ENCODE measurements around the gene PCDHGA1.

The PCDHGA1 gene

DNA sequence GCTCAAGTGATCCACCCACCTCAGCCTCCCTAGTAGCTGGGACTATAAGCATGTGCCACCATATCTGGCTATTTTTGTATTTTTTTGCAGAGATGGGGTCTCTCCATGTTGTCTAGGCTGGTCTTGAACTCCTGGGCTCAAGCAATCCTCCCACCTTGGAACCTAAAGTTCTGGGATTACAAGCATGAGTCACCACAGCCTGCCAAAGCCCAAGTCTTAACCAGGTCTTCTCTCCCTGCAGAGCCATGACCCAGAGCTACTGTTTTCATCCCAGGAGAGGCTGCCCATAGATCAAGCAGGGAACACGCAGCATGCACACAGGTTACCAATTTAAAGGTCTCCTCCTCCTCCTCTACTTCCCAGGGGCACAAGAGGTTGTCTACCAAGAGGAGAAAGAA lies 188.3 kb downstream of the PCDHGA1 start:
- Histone ChIP-seq H4K5ac (ENCODE audit: low read length) (no peak overlapping the region), H3K36me3 (ENCODE audit: control insufficient read depth, insufficient read depth, low read length) (peaks cover 4% of the 10 kb centered on the region), H3K23ac (ENCODE audit: low read length) (no peak overlapping the region), H3K27me3 (ENCODE audit: insufficient read depth, low read length, poor library complexity) (no peaks in the 10 kb centered on the region), H3K79me2 (ENCODE audit: control insufficient read depth, insufficient read depth, low read length) (no peaks in the 10 kb centered on the region), H2AK5ac (ENCODE audit: low read length) (no peak overlapping the region), H3K4me3 (ENCODE audit: low read length) (no peak overlapping the region), H3K4me2 (ENCODE audit: low read length) (no peak overlapping the region), H3K9ac (ENCODE audit: low read length) (no peak overlapping the region), H3K18ac (ENCODE audit: low read length) (no peak overlapping the region), H3K27ac (ENCODE audit: low read depth, low read length) (no peak overlapping the region), H3K4ac (ENCODE audit: low read depth, low read length) (no peak overlapping the region), H3K4me1 (ENCODE audit: control insufficient read depth, low read depth, low read length) (peaks cover 5% of the 10 kb centered on the region), H3K56ac (ENCODE audit: low read length) (no peak overlapping the region), H2BK5ac (ENCODE audit: low read length) (no peak overlapping the region), H2BK15ac (replicated peaks; ENCODE audit: low read depth) (no peak overlapping the region), H2BK120ac (ENCODE audit: low read depth, low read length) (no peak overlapping the region), H3K79me1 (ENCODE audit: low read length) (no peaks in the 10 kb centered on the region), H4K8ac (ENCODE audit: low read depth, low read length) (no peak overlapping the region)
- no peak for DNase-seq
- WGBS (ENCODE audit: extremely low coverage, insufficient coverage, low lambda C conversion rate), result no CpG with 5 or more reads among the region's 1 CpG

DNA sequence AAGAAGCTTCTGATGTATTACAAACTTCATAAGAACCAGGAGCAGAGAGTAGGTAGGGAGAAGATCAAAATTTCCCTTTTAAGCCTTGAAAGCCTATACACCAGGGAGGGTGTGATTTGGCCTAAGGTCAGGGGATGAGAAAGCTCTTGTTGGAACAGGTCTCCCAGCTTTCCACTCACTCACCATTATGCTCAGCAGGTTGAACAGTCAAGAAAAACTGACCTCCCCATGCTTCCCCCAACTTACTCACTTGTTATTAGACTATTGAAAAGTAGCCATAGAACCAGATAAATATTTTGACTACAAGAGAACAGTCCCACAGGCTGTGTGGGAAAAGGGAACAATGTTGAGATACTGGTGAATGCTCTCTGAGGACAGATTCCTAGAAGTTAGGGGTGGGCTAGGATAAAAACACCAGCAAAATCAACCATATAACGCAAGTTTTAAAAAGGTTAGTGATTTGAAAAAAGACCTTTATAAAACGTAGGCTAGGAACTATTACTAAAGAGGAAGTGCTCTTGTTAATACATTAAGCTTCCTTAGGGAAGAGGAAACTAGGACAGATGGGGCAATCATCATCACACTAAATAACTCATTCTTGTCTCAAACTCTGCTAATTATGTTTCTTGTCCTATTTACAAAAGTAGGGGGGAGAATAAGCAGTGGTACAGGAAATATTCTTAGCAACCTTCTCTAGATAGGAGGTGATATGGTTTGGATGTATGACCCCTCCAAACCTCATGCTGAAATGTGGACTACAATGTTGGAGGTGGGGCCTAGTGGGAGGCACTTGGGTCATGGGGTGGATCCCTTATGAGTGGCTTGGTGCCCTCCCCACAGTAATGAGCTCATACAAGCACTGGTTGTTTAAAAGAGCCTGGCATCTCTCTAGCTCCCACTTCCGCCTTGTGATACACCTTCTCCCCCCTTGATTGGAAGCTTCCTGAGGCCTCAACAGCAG lies 189.6 kb downstream of the PCDHGA1 start:
- Histone ChIP-seq H2AK5ac (ENCODE audit: low read length) (no peak overlapping the region), H2BK15ac (replicated peaks; ENCODE audit: low read depth) (no peak overlapping the region), H3K27ac (ENCODE audit: low read depth, low read length) (peak overlapping the region; percentile 63), H3K79me1 (ENCODE audit: low read length) (peaks cover 5% of the 10 kb centered on the region), H4K5ac (ENCODE audit: low read length) (no peak overlapping the region), H3K23ac (ENCODE audit: low read length) (no peak overlapping the region), H3K4me2 (ENCODE audit: low read length) (no peak overlapping the region), H3K4ac (ENCODE audit: low read depth, low read length) (no peak overlapping the region), H3K9ac (ENCODE audit: low read length) (no peak overlapping the region), H3K18ac (ENCODE audit: low read length) (no peak overlapping the region), H3K36me3 (ENCODE audit: control insufficient read depth, insufficient read depth, low read length) (peaks cover 5% of the 10 kb centered on the region), H4K8ac (ENCODE audit: low read depth, low read length) (no peak overlapping the region), H3K79me2 (ENCODE audit: control insufficient read depth, insufficient read depth, low read length) (no peaks in the 10 kb centered on the region), H3K4me3 (ENCODE audit: low read length) (no peak overlapping the region), H3K56ac (ENCODE audit: low read length) (no peak overlapping the region), H2BK120ac (ENCODE audit: low read depth, low read length) (no peak overlapping the region), H2BK5ac (ENCODE audit: low read length) (no peak overlapping the region), H3K4me1 (ENCODE audit: control insufficient read depth, low read depth, low read length) (peaks cover 5% of the 10 kb centered on the region), H3K27me3 (ENCODE audit: insufficient read depth, low read length, poor library complexity) (no peaks in the 10 kb centered on the region)
- no peak for DNase-seq
- no CpG with 5 or more reads among the region's 3 CpGs for WGBS (ENCODE audit: extremely low coverage, insufficient coverage, low lambda C conversion rate)

DNA sequence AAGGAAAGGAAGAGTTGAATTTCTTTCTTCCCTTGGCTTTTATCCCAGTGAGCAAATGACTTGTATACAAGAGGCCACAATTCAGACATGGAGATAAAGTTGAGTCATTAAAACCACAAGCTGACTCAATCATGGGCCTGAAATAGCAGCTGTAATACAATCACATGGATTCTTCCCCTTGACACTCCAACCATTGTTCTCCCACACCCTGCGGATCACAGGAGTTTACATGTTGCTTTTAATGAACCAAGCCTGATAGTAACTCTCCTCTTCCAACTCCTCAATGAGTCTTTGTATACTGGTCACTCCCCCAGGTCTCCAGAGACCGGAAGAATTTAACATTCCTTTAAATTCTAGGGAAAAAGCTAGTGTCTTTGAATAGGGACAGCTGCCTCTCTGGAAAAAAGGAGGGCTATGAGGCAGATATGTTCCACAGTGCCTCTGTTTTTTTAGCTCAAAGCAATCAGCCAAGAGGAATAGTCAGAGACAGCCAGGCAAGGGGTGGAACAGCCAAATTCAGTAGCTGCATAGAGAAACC lies 191.0 kb downstream of the PCDHGA1 start:
- Histone ChIP-seq H2AK5ac (ENCODE audit: low read length) (no peak overlapping the region), H3K23ac (ENCODE audit: low read length) (no peak overlapping the region), H4K8ac (ENCODE audit: low read depth, low read length) (no peak overlapping the region), H3K27me3 (ENCODE audit: insufficient read depth, low read length, poor library complexity) (no peaks in the 10 kb centered on the region), H2BK15ac (replicated peaks; ENCODE audit: low read depth) (no peak overlapping the region), H3K79me2 (ENCODE audit: control insufficient read depth, insufficient read depth, low read length) (no peaks in the 10 kb centered on the region), H3K4me2 (ENCODE audit: low read length) (no peak overlapping the region), H2BK120ac (ENCODE audit: low read depth, low read length) (no peak overlapping the region), H3K27ac (ENCODE audit: low read depth, low read length) (peak overlapping the region; percentile 75), H3K56ac (ENCODE audit: low read length) (no peak overlapping the region), H3K4me3 (ENCODE audit: low read length) (no peak overlapping the region), H3K79me1 (ENCODE audit: low read length) (peaks cover 5% of the 10 kb centered on the region), H3K36me3 (ENCODE audit: control insufficient read depth, insufficient read depth, low read length) (peaks cover 5% of the 10 kb centered on the region), H2BK5ac (ENCODE audit: low read length) (no peak overlapping the region), H3K4ac (ENCODE audit: low read depth, low read length) (no peak overlapping the region), H3K4me1 (ENCODE audit: control insufficient read depth, low read depth, low read length) (peaks cover 3% of the 10 kb centered on the region), H3K9ac (ENCODE audit: low read length) (no peak overlapping the region), H4K5ac (ENCODE audit: low read length) (no peak overlapping the region), H3K18ac (ENCODE audit: low read length) (no peak overlapping the region)
- peak; percentile 79 for DNase-seq
- no CpG with 5 or more reads among the region's 2 CpGs for WGBS (ENCODE audit: extremely low coverage, insufficient coverage, low lambda C conversion rate)

DNA sequence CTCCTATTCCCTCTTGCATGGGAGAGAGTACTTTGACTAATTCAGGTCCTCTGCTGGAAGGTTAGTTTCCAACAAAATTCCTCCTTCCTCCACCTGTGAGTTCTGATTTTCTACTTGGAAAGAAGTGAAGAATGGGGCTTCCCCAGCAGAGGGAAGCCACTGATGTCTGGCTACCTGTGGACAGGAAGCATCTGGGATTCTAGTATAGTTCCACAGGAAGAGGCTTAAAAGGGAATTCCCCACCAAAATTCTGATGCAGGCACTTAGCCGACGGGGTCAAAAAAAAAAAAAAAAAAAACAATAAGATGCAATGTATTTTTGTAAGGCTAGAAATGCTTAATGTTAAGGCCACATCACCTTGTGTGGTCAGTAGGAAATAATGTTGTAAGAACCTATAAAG lies 192.0 kb downstream of the PCDHGA1 start:
- Histone ChIP-seq H3K4me1 (ENCODE audit: control insufficient read depth, low read depth, low read length) (peaks cover 3% of the 10 kb centered on the region), H2BK15ac (replicated peaks; ENCODE audit: low read depth) (no peak overlapping the region), H2BK5ac (ENCODE audit: low read length) (no peak overlapping the region), H3K79me1 (ENCODE audit: low read length) (peaks cover 5% of the 10 kb centered on the region), H3K27ac (ENCODE audit: low read depth, low read length) (no peak overlapping the region), H3K23ac (ENCODE audit: low read length) (no peak overlapping the region), H4K5ac (ENCODE audit: low read length) (no peak overlapping the region), H3K36me3 (ENCODE audit: control insufficient read depth, insufficient read depth, low read length) (peaks cover 3% of the 10 kb centered on the region), H3K4me3 (ENCODE audit: low read length) (no peak overlapping the region), H3K79me2 (ENCODE audit: control insufficient read depth, insufficient read depth, low read length) (no peaks in the 10 kb centered on the region), H3K18ac (ENCODE audit: low read length) (no peak overlapping the region), H2BK120ac (ENCODE audit: low read depth, low read length) (no peak overlapping the region), H3K56ac (ENCODE audit: low read length) (no peak overlapping the region), H3K27me3 (ENCODE audit: insufficient read depth, low read length, poor library complexity) (no peaks in the 10 kb centered on the region), H2AK5ac (ENCODE audit: low read length) (no peak overlapping the region), H3K4ac (ENCODE audit: low read depth, low read length) (no peak overlapping the region), H3K4me2 (ENCODE audit: low read length) (no peak overlapping the region), H3K9ac (ENCODE audit: low read length) (no peak overlapping the region), H4K8ac (ENCODE audit: low read depth, low read length) (no peak overlapping the region)
- no peak for DNase-seq
- no CpG with 5 or more reads among the region's 2 CpGs for WGBS (ENCODE audit: extremely low coverage, insufficient coverage, low lambda C conversion rate)

DNA sequence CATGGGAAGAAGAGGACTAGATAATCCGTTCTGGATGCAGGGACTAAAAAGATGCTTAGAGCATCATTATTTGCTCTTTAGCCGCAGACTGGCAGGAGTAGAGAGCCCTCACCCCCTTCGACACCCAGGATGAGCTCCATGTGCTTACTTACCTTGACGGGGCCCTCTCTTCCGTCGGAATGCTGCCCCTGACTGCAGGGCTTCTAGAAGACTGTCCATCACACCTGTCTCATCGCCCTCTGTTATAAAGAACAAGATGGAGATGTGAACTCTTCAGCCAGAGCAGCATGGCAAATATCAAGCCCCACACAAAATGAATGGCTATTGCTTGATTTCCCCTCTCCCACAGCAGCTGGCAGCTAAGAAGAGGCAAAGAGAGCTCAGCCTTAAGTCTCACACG lies 193.7 kb downstream of the PCDHGA1 start:
- Histone ChIP-seq H3K79me2 (ENCODE audit: control insufficient read depth, insufficient read depth, low read length) (no peaks in the 10 kb centered on the region), H3K27ac (ENCODE audit: low read depth, low read length) (no peak overlapping the region), H2BK5ac (ENCODE audit: low read length) (no peak overlapping the region), H3K18ac (ENCODE audit: low read length) (no peak overlapping the region), H2BK15ac (replicated peaks; ENCODE audit: low read depth) (no peak overlapping the region), H3K4me3 (ENCODE audit: low read length) (no peak overlapping the region), H3K36me3 (ENCODE audit: control insufficient read depth, insufficient read depth, low read length) (peaks cover 8% of the 10 kb centered on the region), H2AK5ac (ENCODE audit: low read length) (no peak overlapping the region), H4K8ac (ENCODE audit: low read depth, low read length) (no peak overlapping the region), H4K5ac (ENCODE audit: low read length) (no peak overlapping the region), H3K4me2 (ENCODE audit: low read length) (no peak overlapping the region), H3K4me1 (ENCODE audit: control insufficient read depth, low read depth, low read length) (peaks cover 3% of the 10 kb centered on the region), H3K4ac (ENCODE audit: low read depth, low read length) (no peak overlapping the region), H3K23ac (ENCODE audit: low read length) (no peak overlapping the region), H3K79me1 (ENCODE audit: low read length) (peaks cover 5% of the 10 kb centered on the region), H3K56ac (ENCODE audit: low read length) (peak overlapping the region; percentile 1), H3K27me3 (ENCODE audit: insufficient read depth, low read length, poor library complexity) (no peaks in the 10 kb centered on the region), H2BK120ac (ENCODE audit: low read depth, low read length) (no peak overlapping the region), H3K9ac (ENCODE audit: low read length) (no peak overlapping the region)
- no CpG with 5 or more reads among the region's 8 CpGs for WGBS (ENCODE audit: extremely low coverage, insufficient coverage, low lambda C conversion rate)
- no peak for DNase-seq
